HG03025 (cell line): ENCODE data around the gene BABAM1.

Source experiments
- ATAC-seq: cut with Tn5 transposase; IDR thresholded peaks from one replicate; pipeline ENCODE4 v1.9.1; 2021; ENCODE audit warnings: mild to moderate bottlenecking, moderate library complexity; ENCODE audit not compliant: unreplicated experiment, low FRiP score

The BABAM1 gene

GRCh38 chr19:17266975-17267788 lies at the start of gene BABAM1:
Gene BABAM1, plus strand, starts transcription at chr19:17267443. Its CDS starts 1,364 bp downstream, at chr19:17268807.
- peak; percentile 89 for ATAC-seq

DNA sequence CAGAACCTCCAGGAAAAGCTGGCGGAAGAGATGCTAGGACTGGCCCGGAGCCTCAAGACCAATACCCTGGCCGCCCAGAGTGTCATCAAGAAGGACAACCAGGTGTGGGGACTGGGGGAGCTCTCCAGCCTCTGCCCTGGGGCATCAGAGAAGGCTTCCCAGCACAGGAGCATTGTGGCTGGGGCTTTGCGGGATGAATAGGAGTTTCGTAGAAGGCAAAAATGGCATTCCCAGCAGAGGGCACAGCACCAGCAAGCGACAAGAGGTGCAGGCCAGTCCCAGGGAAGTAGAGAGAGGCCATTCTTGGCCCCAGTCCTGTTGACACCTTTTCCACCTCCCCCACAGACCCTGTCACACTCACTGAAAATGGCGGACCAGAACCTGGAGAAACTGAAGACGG lies 48.0 kb upstream of the BABAM1 start:
- no peak for ATAC-seq

- no peak for ATAC-seq
Observed at GRCh38 chr19:17220207-17220758, 47.0 kb upstream of the BABAM1 start.

DNA sequence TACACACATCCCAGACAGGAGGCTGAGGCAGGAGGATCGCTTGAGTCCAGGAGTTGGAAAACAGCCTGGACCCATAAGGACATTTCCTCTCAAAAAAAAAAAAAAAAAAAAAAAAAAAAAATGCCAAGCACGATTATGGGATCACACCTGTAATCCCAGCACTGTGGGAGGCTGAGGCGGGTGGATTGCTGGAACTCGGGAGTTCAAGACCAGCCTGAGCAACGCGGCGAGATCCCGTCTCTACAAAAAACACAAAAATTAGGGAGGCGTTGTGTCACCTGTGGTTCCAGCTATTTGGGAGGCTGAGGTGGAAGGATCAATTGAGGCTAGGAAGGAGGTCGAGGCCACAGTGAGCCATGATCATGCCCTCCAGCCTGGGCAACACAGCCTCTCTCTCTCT lies 42.2 kb upstream of the BABAM1 start:
- ATAC-seq = no peak

DNA sequence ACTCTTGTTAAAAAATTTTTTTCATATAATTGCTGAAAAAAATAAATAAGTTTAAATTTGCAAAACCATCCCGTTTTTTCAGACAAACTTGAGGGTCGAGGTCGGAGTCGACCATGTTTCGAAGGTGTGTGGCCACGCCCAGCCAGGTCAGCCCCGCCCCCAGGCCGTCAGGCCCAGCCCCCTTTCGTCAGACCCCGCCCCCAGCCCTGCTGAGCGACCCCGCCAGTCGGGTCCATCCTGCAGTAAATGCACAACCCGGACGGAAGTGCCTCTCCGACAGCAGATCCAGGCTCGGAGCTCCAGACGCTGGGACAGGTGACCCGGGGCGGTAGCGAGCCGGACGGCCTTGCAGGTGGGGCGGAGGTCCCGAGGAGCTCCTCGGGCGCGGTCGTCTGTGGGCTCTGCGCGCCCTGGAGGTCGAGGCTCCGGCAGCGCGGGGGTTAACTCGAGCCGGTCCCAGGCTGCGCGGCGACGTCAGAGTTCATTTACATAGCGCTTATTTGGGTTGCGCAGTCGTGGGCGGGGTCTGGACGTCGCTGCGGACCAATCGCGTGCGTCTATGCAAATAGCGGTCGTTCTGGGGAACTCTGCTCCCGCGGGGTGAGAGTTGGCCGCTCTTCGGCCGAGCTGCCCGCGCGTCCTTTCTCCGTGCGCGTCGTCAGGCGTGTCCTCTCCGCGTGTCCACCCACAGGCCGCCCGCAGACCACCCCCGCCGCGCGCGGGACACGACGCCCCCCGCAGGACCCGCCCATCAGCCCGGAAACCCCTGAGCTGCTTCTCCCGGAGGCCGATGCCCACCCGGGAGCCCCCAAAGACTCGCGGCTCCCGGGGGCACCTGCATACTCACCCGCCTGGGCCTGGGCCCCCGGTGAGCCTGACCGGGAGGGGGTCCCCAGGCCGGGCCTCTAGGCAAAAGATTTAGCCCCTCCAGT lies 41.0 kb upstream of the BABAM1 start, which contains the start of gene OCEL1:
OCEL1 (plus strand) TSS at position 225 of the 932 bp plus-strand sequence; CDS start at position 247, 22 bp downstream.
- ATAC-seq = peak; percentile 86

GRCh38 chr19:17227798-17228367 lies 39.4 kb upstream of the BABAM1 start:
- no peak for ATAC-seq

DNA sequence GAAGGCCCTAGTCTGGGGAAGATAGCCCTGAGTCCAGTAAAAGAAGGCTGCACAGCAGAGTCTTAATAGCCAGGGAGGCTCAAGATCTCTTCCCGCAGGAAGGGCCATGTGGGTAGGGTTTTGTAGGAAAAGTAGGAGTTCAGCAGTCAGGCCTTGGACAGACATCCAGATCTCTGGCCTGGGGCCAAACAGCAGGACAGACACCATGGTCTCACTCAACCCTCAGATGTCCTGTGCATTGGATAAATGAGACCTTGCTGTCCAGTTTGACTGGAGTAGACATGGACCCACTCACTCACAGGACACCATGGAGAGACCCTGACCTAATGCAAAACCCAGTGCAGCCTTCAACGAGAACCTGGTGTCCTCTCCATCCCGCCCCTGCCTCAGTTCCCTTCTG lies 37.4 kb upstream of the BABAM1 start:
- no peak for ATAC-seq

DNA sequence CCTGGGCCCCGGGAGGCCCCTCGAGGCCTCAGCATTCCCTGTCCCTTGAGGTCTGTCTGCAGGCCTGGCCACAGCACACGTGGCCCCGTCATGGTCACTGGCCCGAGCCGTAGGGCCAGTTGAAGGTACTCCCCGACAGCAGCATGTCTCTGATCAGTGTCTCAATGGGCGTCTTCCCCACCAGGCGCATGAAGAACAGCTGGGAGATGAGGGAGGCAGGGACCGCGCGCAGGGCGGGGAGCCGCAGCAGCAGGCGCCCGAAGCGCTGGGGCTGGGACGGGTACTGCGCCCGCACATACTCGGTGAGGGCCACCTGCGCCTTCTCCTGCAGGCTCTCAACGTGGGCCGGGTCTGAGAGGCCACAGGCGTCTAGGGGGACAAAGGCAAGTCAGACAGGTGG lies 35.0 kb upstream of the BABAM1 start:
- ATAC-seq = no peak

- ATAC-seq = no peak
Observed at GRCh38 chr19:17234911-17235299, 32.3 kb upstream of the BABAM1 start.

GRCh38 chr19:17235300-17235970 lies 31.8 kb upstream of the BABAM1 start:
- ATAC-seq = no peak

- no peak for ATAC-seq
Observed at GRCh38 chr19:17235971-17236777, 31.1 kb upstream of the BABAM1 start.

- no peak for ATAC-seq
Observed at GRCh38 chr19:17236811-17237543, 30.3 kb upstream of the BABAM1 start.

DNA sequence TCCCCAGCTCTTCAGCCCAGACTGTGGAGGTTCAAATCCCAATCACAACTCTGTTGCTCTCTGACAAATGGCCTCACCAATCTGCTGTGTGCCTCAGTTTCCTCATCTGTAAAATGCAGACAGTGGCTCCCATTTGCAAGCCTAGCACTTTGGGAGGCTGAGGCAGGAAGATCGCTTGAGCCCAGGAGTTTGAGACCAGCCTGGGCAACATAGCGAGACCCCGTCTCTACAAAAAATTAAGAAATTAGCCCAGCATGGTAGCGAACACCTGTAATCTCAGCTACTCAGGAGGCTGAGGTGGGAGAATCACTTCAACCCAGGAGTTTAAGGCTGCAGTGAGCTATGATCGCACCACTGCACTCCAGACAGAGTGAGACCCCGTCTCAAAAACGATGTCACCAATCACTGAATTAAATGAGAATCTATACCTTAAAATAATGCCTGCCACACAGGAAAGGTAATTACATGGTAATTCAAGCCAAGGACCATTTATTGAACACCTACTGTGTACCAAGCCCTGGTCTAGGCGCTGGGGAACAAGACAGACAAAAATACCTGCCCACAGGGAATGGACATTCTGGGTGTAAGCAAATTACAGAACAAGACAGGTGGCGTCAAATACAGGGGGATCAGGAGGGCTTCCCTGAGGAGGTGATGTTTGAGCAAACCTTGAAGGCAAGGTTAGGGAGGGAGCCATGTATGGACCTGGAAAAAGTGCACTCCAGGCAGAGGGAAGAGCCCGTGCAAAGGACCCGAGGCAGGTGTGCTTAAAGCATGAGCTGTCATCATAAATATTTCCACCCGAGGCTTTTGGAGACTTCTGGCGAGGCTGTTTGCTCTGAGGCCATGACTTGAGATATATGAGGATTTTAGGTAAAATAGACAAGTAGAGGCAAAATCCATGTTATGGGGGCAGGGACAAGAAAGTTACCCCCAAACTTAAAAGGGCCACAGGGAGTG lies 29.2 kb upstream of the BABAM1 start:
- ATAC-seq = no peak

DNA sequence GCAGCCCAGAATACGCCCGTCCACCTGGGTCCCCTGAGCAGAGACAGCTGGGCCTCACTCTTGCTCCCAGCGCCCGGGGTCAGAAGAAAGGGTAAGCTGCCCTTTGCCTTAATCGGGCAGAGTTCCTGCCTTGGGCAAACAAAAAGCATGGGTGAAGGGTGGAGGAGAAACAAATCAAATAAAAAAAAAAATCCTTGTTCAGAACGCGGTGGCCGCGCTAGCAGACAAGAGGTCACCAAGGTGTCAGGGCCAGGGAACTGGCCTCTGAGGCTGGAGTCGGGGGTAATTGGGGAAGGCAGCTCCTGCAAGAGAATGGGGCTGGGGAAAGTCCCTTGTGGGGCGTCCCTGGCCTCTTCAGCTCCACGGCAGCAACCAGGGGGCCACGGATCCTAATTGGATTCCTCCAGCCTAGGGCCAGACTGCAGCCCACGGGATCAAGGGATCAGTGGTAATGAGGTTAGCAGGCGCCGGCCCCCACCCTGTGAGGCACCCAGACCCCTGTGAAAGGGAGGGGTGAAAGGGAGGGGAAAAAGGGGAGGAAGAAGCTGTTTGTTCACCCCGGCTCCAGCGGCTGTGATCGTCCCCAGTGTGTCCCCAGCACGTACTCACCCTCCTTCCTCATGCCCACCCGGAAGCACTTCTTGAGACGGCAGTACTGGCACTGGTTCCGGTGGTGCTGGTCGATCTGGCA lies 27.0 kb upstream of the BABAM1 start:
- no peak for ATAC-seq

- no peak for ATAC-seq
Observed at GRCh38 chr19:17240826-17241399, 26.3 kb upstream of the BABAM1 start.

DNA sequence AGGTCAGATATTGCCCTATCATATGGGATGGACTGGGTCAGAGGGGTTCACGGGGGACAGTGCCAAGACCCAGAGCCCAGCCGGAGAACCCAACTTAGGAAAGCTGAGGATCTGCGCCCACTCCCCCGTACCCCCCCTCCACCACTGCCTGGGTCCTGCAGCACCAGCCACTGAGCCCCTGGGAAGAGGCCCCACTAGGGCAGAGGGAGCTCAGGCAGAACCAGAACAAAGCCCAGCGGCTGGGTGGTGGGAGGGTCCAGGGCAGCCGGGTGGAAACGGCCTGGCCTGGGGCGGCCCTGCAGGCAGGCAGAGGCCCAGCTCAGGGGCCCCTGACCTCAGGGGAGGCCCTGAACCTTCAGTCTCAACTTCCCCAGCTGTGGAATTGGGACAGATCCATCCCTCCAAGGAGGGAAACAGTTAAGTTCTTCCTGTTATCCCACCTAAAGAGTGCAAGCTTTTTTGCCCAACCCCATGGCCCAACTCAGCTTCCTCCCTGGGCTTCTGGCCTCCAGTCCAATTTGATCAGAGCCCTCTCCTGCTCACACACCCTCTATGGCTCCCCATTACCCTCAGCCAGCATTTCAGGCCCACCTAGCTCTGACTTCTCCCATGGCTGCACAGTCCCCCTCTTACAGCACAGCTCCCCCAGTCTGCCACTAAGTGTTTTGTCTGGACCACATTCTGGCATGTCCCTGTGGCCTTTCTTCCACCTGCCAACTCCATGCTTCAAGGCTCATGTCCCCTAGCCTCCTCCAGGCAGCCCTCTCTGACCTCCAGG lies 24.6 kb upstream of the BABAM1 start:
- no peak for ATAC-seq
